Left ventricle myocardium inferior (tissue), 1 donor: ENCODE measurements around the gene ARHGAP5. TPM values are rescaled to one million over a fixed set of nuclear protein-coding genes. Genes with fewer than 3 reads are reported as not detected.
A peak's percentile ranks its signal among the peaks of the same experiment; 100 is the strongest.

Experiments
- DNase-seq: peaks from one replicate; pipeline ENCODE4 v3.0.0-alpha.2; 2020
- H3K27ac ChIP-seq: fragments of 200-600 bp; replicated peaks from 2 replicates; pipeline ENCODE4 v1.8.0; 2021
- H3K27me3 ChIP-seq: fragments of 200-600 bp; 2 replicates; pipeline ENCODE4 v1.8.0; 2021; ENCODE audit warnings: low read depth
- H3K36me3 ChIP-seq: fragments of 200-600 bp; 2 replicates; pipeline ENCODE4 v1.8.0; 2021
- H3K4me1 ChIP-seq: fragments of 200-600 bp; 2 replicates; pipeline ENCODE4 v1.8.0; 2021
- H3K4me3 ChIP-seq: fragments of 200-600 bp; 2 replicates; pipeline ENCODE4 v1.8.0; 2021; ENCODE audit warnings: mild to moderate bottlenecking, moderate library complexity
- H3K9me3 ChIP-seq: fragments of 200-600 bp; replicated peaks from 2 replicates; pipeline ENCODE4 v1.8.0; 2021
- CTCF ChIP-seq: fragments of 200-600 bp; IDR thresholded peaks from 2 replicates; pipeline ENCODE4 v1.8.0; 2021; ENCODE audit warnings: antibody characterized with exemption, mild to moderate bottlenecking, borderline replicate concordance
- intact Hi-C: fragments of 100-400 bp; cut with micrococcal nuclease; formaldehyde crosslinking; loops from one replicate; pipeline ENCODE4 v1.11.0; 2022
- total RNA-seq: library from RNA; stranded (reverse); fragmentation: NEBNext Ultra II Directional; extraction: Animal tissue kit (Norgen Biotek cat#: 25700); gene quantifications from one replicate; pipeline ENCODE4 v1.2.1, GENCODE V29; 2021
- donor health status: DM: no; HTN: yes; CAD: no; lungs with severe emphysema.

The ARHGAP5 gene
- total RNA-seq, 1 donor from 2014 or later = 238 TPM

DNA sequence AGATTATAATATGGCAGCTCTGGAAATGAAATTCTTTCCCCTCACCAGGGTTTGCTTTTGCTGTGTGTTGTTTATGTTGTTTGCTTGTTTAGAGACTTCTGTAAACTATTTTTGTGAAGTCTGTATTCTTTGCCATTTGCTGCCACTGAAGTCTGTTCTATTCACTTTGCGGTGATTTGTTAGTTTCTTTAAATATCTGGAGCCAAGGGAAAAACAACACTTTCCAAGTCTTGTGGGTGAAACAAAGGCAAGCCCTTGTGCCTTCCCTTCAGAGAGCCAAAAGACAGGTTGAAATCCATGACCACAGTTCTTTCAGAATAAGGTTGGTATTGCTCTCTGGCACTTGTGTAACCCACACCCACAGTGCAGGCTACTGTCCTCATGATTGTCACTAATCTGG lies 65.2 kb downstream of the ARHGAP5 start:
- Histone ChIP-seq H3K4me3 (no peak overlapping the region), H3K4me1 (peaks cover 57% of the 10 kb centered on the region), H3K36me3 (peaks cover 43% of the 10 kb centered on the region), H3K27ac (no peak overlapping the region), H3K27me3 (no peaks in the 10 kb centered on the region), H3K9me3 (peaks cover 15% of the 10 kb centered on the region)
- intact Hi-C loops = no loop called here
- no peak for DNase-seq
- no peak for TF ChIP-seq CTCF

DNA sequence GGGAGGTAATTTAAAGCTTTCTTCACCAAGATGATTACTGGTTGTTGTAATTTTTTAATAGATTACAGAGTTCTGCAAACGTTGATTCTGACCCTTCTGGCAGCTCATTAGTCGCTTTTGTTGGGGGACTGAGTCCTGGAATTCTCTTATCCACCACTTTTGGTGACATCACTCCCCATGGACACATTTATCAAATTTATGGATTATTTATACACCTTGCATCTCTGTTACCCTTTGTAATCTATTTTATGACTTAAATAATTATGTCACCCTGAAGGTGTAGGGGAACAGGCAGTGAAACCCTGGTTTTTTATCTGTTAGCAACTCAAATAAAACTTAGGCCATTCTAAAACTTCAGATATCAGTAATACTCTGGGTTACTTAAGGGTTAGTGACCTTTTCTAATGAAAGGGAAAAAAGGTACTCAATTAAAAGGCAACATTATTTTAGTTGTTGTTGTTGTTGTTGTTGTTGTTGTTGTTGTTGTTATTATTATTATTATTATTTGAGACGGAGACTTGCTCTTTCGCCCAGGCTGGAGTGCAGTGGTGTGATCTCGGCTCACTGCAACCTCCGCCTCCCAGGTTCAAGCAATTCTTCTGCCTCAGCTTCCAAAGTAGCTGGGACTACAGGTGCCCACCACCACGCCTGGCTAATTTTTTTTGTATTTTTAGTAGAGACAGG lies 65.8 kb downstream of the ARHGAP5 start:
- no peak for DNase-seq
- no peak for TF ChIP-seq CTCF
- intact Hi-C loops = no loop called here
- no peak overlapping the region for H3K27ac ChIP-seq
- peaks cover 9% of the 10 kb centered on the region for H3K9me3 ChIP-seq
- peaks cover 62% of the 10 kb centered on the region for H3K4me1 ChIP-seq
- H3K36me3 ChIP-seq = peaks cover 43% of the 10 kb centered on the region
- H3K27me3 ChIP-seq = no peaks in the 10 kb centered on the region
- no peak overlapping the region for H3K4me3 ChIP-seq

DNA sequence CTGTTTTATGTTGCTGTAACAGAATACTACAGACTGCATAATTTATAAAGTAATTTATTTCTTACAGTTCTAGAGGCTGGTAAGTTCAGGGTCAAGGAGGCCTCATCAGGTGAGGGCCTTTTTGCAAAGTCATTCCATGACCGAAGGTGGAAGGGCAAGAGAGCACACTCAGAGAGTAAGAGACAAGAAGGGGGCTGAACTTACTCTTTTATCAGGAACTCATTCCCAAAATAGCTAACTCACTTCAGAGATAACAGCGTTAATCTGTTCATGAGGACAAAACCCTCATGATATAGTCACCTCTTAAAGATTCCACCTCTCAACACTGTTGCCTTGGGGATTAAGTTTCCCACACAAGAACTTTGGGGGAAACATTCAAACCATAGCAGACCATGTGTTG lies 73.3 kb downstream of the ARHGAP5 start:
- Histone ChIP-seq H3K4me1 (peaks cover 30% of the 10 kb centered on the region), H3K27ac (peak overlapping the region; percentile 69), H3K27me3 (no peaks in the 10 kb centered on the region), H3K4me3 (no peak overlapping the region), H3K9me3 (no peaks in the 10 kb centered on the region), H3K36me3 (peaks cover 80% of the 10 kb centered on the region)
- intact Hi-C loops = no loop called here
- DNase-seq = no peak
- no peak for TF ChIP-seq CTCF

DNA sequence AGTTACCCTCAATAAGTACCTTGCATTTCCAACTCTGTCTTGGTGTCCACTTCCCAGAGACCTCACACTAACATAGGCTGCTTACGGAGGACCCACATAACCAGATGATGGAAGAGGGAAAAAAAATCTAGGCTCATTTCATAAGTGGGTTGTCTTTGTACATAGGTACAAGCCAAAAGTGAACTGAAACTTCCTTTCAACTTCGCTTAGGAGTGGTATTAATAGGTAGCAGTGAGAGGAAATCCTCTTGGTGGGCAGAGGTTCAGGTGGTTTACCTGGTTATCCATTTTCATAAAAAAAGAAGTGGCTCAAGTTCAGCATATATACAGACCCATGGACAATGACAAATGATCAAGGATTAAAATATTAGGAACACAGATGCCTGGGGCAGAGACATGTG lies 88.9 kb downstream of the ARHGAP5 start:
- Histone ChIP-seq H3K36me3 (no peaks in the 10 kb centered on the region), H3K9me3 (peaks cover 7% of the 10 kb centered on the region), H3K4me3 (no peak overlapping the region), H3K27me3 (no peaks in the 10 kb centered on the region), H3K4me1 (no peaks in the 10 kb centered on the region), H3K27ac (no peak overlapping the region)
- no peak for DNase-seq
- intact Hi-C loops = no loop called here
- TF ChIP-seq CTCF = no peak

- Histone ChIP-seq H3K9me3 (peaks cover 7% of the 10 kb centered on the region), H3K4me3 (no peak overlapping the region), H3K27ac (no peak overlapping the region), H3K27me3 (no peaks in the 10 kb centered on the region), H3K36me3 (no peaks in the 10 kb centered on the region), H3K4me1 (no peaks in the 10 kb centered on the region)
- DNase-seq = no peak
- TF ChIP-seq CTCF = no peak
- intact Hi-C loops = no loop called here
These were observed 89.8 kb downstream of the ARHGAP5 start for GRCh38 chr14:32166924-32167323.
